Activated naive CD4-positive, alpha-beta T cell treated with anti-CD3 and anti-CD28 coated beads, Interleukin-2, amount 50 U/mL, for 16 hours (primary cell): Measurements from ENCODE around the gene BEND4.
"Not testable (repeated sequence)": the region's sequence is repeated elsewhere in the genome, so short reads cannot be mapped to it uniquely, and the experiment has no call there.

Experiments used
- DNase-seq: peaks from one replicate; pipeline ENCODE4 v3.0.0-alpha.2; 2020

BEND4 gene

GRCh38 chr4:42152507-42153504 is at the start of gene BEND4:
Gene BEND4 (minus strand): TSS chr4:42152655. CDS start chr4:42152143, 512 bp downstream.
- DNase-seq, result no peak

DNA sequence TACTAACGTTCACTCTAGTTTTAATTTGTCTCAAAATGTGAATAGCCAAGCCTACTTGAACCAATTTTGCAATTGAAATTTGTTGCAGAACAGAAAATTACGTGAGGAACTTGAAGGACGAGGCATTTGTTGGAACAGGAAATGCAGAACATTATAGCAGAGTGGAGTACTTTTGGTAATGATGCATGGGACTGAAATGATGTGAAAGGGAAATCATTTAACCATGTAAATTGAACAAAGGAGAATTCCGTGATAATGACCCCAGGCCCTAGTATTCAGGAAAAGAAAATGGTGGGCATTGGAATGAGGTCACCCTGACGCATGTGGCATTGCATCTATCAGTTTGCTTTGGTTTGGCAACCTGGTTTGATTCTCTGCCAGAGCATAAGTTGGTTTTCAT is 44.9 kb upstream of the BEND4 start:
- no peak for DNase-seq

GRCh38 chr4:42172921-42173320 is 20.5 kb upstream of the BEND4 start:
- DNase-seq, result no peak

DNA sequence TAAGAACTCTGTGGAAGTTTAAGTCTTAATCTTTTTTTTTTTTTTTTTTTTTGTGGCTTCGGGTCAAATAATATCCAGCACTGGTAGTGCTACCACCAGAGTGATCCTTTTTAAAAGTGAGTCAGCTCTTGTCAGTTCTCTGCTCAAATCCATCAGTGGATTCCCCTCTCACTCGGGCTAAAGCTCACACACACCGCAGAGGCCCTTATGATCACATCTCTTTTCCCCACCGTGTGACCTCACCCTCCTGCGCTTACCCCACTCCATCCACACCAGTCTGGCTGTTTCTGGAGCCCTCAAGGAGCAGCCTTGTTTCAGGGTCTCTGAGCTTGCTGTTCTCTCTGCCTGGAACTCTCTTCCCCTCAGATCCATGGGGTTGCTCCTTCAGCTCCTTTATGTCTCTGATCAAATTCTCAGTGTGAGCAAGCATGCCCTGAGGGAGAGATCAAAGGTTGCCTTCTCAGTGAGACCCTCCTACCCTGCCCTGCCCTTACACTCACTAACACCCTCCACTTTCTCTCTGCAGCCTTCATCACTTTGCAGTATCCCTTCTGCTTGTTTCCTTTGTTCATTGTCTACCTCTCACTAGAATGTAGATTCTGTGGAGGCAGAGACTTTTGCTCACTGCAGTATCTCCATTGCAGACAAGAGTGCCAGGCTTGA is 19.8 kb upstream of the BEND4 start:
- no peak for DNase-seq

DNA sequence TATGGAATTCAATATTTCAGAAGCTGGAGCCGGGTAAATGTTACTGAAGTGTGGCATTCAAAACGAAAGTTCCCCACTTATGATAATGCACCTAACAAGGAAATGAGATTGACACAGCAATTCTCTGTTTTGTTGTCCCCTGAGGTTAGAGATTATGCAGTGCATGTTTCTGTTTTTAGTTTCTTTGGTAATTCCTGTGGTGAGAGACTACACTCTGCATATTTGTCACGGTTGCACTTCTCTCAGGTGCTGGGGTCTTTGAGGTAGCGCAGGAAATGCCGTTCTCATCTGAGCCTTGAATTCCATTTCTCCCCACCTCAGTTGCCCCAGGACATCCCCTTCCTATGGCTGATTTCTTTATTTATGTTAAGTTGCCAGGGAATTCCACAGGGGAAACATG is 15.3 kb upstream of the BEND4 start:
- no peak for DNase-seq

DNA sequence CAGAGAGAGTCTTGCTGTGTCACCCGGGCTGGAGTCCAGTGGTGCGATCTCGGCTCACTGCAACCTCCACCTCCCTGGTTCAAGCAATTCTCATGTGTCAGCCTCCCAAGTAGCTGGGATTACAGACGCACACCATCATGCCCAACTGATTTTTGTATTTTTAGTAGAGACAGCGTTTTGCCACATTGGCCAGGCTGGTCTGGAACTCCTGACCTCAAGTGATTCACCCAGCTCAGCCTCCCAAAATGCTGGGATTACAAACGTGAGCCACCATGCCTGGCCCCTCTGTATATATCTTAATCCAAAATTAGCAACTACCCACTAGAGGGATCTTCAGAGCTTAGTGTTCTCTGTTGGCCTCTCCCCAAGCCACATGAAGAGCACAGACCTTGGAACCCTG is 13.7 kb upstream of the BEND4 start:
- not testable (repeated sequence) for DNase-seq

GRCh38 chr4:42159271-42160001 is 7.0 kb upstream of the BEND4 start:
- no peak for DNase-seq

GRCh38 chr4:42151568-42152506 is 618 bp downstream of the BEND4 start:
- DNase-seq, result peak; percentile 34

DNA sequence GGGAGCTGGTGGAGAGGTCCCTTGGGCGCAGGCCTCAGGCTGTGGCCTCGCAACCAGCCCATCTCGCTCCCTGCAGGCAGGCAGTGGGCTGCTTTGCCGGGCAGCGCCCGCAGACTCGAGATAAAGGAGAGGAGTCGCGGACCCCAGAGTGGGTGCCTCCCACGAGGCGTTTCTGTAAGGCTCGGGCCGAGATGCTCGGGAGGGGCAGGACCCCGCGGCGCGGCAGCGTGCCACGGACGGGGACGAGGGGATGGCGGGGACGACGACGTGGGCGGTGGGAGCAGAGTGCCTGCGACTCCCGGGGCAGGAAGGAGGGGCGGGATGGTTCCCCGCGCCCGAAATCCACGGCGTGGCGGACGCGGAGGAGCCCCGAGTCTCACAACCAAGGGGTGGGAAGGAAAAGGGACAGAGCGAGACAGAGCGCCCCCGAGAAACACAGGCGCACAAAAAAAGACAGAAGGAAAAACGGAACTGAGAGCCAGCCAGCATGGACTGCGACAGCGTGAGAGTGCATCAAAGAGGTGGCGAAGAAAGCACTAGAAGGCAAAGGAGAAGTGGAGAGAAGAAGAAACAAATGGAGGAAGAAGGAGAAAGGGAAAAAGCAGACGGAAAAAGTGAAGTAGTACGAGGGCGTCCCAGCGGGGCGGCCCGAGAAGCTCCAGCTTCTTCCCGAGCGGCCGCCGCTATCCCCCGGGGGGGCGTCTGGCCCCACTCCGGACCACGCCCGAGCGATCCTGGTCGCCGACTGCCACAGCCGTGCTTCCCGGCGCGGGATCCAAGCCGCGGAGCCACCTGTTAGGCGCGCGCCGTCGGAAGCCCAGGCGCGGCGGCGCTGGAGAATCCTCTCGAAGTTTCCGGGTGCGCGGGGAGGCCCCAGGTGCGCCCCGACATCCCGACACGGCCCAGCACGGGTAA is 1.5 kb downstream of the BEND4 start:
- DNase-seq, result no peak

DNA sequence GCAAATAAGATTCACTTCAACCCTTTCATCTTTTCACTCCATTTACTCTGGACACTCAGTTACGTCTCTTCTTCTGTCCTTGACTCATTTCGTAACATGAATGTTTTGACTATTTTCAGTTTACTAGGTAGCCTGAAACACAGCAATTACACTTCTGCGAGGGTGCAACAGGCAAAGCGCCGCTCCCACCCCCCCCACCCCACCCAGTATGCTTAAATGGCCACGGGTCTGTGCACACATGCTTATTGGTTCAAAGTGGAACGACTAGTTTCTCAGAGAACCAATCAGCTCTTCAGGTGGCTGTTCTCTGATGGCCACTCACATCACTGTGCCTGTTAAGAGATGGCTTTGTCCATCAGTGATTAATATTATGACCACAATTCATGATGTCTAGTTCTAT is 3.5 kb downstream of the BEND4 start:
- DNase-seq, result no peak

DNA sequence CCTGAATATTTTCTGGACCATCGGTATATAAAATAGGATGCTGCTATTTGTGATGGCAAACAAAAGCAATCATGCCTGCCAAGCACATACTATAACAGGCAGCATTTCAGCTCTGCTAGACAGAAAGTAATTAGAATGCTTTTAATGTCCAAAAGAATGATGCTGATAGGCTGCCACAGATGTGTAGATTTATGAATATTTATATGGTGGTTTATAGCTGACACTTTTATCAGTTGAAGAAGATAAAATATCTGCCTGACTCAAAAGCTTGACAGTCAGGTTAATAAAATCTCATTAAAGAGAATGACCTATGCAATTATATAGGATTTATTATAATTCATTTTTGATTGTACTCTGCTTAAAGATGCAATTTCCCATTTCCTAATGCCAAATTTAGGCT is 4.0 kb downstream of the BEND4 start:
- no peak for DNase-seq

DNA sequence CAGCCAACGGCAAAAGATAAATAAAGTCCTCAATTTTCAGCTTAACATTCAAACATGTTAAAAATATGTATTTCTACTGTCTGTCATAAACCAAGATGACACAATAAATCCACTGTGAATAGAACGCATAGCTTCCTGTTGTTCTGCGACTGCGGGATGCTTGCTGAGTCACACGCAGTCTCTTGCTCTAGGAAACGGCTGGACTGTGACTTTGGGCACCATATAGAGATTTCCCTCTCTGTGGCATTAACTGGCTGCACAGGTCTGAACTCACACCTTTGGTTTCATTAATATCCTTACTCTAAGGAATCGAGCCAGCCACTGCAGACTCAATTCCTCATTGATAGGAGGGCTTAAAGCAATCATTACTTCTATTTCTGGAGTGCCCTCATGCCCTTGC is 8.4 kb downstream of the BEND4 start:
- no peak for DNase-seq

GRCh38 chr4:42142591-42142990 is 9.9 kb downstream of the BEND4 start:
- no peak for DNase-seq

GRCh38 chr4:42136371-42136770 is 16.1 kb downstream of the BEND4 start:
- no peak for DNase-seq

GRCh38 chr4:42133006-42133405 is 19.4 kb downstream of the BEND4 start:
- no peak for DNase-seq

- DNase-seq, result no peak
Measured at GRCh38 chr4:42132099-42132498, 20.4 kb downstream of the BEND4 start.

- no peak for DNase-seq
Measured at GRCh38 chr4:42123071-42123644, 29.3 kb downstream of the BEND4 start.

DNA sequence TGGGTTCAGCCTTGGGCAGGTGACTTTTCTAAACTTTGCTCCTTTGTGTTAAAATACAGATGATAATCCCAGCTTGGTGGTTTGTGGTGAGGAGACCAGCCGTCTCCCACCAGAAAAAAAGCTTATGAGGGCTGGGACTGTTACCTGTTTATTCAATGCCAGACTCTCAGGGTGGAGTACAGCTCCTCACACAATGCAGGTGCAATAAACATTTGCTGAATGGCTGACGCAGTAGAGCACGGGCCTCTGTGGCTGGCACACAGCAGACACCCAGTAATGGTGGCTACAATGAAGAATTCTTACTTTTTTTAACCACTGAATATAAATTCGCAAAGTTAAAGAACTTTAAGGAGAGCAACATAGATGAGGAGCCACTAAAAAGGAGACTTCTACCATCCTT is 30.2 kb downstream of the BEND4 start:
- DNase-seq, result no peak

GRCh38 chr4:42119886-42120285 is 32.6 kb downstream of the BEND4 start:
- no peak for DNase-seq

GRCh38 chr4:42112846-42113245 is 39.6 kb downstream of the BEND4 start:
- DNase-seq, result no peak

GRCh38 chr4:42104521-42104920 is 47.9 kb downstream of the BEND4 start:
- DNase-seq, result no peak
